ENCODE data around the gene PHC3. TPM values are rescaled to one million over a fixed set of nuclear protein-coding genes. Genes with fewer than 3 reads are reported as not detected.

PHC3 gene
- total RNA-seq, 1 donor, result 51.4 TPM

GRCh38 chr3:170083343-170083742 lies 98.2 kb downstream of the PHC3 start:
- H3K4me3 ChIP-seq (ENCODE audit: low read depth, low read length), result no peak overlapping the region
- TF ChIP-seq, protein P1, sequence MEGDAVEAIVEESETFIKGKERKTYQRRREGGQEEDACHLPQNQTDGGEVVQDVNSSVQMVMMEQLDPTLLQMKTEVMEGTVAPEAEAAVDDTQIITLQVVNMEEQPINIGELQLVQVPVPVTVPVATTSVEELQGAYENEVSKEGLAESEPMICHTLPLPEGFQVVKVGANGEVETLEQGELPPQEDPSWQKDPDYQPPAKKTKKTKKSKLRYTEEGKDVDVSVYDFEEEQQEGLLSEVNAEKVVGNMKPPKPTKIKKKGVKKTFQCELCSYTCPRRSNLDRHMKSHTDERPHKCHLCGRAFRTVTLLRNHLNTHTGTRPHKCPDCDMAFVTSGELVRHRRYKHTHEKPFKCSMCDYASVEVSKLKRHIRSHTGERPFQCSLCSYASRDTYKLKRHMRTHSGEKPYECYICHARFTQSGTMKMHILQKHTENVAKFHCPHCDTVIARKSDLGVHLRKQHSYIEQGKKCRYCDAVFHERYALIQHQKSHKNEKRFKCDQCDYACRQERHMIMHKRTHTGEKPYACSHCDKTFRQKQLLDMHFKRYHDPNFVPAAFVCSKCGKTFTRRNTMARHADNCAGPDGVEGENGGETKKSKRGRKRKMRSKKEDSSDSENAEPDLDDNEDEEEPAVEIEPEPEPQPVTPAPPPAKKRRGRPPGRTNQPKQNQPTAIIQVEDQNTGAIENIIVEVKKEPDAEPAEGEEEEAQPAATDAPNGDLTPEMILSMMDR (IDR thresholded peaks at IDR 0.05; ENCODE audit: insufficient read depth, low read depth, low read length), result no peak
- no peak for DNase-seq (ENCODE audit: low read depth)

DNA sequence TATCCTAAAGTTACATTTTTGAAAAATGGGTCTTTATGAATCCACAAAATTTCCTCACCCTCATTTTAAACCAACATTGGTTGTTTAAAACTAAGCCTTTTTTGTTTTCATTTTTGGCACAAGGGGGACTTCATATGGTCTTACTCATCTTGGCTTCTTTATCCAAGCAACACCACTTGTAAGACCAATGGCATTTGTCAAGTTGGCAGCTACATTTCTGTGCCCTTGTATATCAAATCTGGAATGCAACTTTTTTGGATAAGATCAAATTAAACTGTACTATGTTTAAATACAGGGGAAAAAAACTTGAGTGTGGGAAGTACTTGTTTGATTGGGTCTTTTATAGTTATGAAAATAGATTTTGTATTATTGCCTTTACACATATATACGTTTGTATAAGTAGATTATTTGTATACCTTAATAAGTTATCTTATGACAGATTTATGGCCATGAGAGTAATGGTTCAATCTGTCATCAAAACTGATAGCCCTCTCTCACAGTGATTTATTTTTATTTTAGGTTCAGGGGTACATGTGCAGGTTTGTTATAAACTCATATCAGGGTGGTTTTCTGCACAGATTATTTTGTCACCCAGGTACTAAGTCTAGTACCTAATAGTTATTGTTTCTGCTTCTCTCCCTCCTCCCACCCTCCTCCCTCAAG lies 100.3 kb downstream of the PHC3 start:
- TF ChIP-seq, protein P1 (IDR thresholded peaks at IDR 0.05; ENCODE audit: insufficient read depth, low read depth, low read length), result no peak
- DNase-seq (ENCODE audit: low read depth), result peak; percentile 7

GRCh38 chr3:170080605-170081004 lies 100.9 kb downstream of the PHC3 start:
- TF ChIP-seq, protein P1 (IDR thresholded peaks at IDR 0.05; ENCODE audit: insufficient read depth, low read depth, low read length), result no peak
- DNase-seq (ENCODE audit: low read depth), result no peak
- H3K4me3 ChIP-seq (ENCODE audit: low read depth, low read length), result no peak overlapping the region

More for the DNA sequence above, 100.3 kb downstream of the PHC3 start:
- no peak overlapping the region for H3K4me3 ChIP-seq (ENCODE audit: low read depth, low read length)

GRCh38 chr3:170079536-170080165 lies 101.9 kb downstream of the PHC3 start:
- peak; percentile 13 for DNase-seq (ENCODE audit: low read depth)
- TF ChIP-seq, protein P1 (IDR thresholded peaks at IDR 0.05; ENCODE audit: insufficient read depth, low read depth, low read length), result no peak
- no peak overlapping the region for H3K4me3 ChIP-seq (ENCODE audit: low read depth, low read length)

DNA sequence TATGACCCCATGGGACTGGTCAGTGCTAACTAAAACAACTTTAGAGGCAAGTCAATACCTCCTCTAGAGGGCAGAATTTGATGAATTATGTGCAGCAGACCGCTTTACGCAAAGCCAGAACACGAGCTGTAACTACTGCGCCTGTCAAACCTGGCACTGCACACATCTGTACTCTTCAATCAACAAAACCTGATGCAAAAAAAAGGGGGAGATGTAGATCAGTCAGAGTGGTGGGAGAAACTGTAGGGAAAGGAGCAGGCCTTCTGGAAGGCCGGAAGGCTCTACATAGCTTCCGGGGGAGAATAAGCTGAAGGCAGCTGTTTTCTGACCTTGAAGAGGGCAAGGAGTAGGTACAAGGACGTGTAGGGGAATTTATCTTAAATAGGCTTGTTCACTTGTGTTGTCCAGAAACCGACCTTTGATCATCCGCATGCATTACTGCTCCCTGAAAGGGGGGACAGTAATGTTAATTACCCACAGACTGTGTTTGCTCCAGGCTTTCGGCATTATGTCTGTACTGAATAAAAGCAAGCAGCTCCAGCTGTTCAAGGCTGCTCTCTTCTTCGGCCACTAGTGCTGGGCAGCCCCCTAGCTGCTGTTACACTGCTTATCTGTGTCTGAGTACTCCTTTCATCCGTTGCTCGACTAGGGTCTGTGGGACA lies 102.8 kb downstream of the PHC3 start:
- no peak for DNase-seq (ENCODE audit: low read depth)
- TF ChIP-seq, protein P1 (IDR thresholded peaks at IDR 0.05; ENCODE audit: insufficient read depth, low read depth, low read length), result no peak
- H3K4me3 ChIP-seq (ENCODE audit: low read depth, low read length), result no peak overlapping the region

GRCh38 chr3:170077361-170077760 lies 104.2 kb downstream of the PHC3 start:
- TF ChIP-seq, protein P1 (IDR thresholded peaks at IDR 0.05; ENCODE audit: insufficient read depth, low read depth, low read length), result no peak
- H3K4me3 ChIP-seq (ENCODE audit: low read depth, low read length), result no peak overlapping the region
- DNase-seq (ENCODE audit: low read depth), result no peak
